Measurements from ENCODE around the gene PCDHGA2. TPM values are rescaled to one million over a fixed set of nuclear protein-coding genes. Genes with fewer than 3 reads are reported as not detected.
"Not testable (repeated sequence)": the region's sequence is repeated elsewhere in the genome, so short reads cannot be mapped to it uniquely, and the experiment has no call there.

The PCDHGA2 gene
- total RNA-seq, 1 experiment from 2014 or later: 0.96 TPM

DNA sequence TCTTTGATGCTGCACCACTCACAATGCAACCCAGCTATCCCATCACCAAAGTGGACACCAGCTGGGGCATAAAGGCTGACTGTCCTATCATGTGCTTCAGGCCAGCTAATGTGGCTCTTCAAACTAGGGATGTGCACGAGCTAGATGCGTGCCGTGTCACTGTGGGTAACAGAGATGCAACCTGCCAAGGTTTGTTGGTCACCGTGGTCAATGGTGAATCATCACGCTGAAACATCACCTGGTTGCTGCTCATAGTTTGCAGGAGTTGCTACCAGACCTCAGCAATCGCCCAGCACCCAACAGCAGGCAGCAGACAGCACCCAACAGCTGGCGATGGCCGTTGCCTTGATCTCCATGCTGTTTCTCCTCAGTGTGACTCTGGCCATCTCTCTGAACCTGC lies 10.3 kb upstream of the PCDHGA2 start (continued):
- TF ChIP-seq, protein P1, sequence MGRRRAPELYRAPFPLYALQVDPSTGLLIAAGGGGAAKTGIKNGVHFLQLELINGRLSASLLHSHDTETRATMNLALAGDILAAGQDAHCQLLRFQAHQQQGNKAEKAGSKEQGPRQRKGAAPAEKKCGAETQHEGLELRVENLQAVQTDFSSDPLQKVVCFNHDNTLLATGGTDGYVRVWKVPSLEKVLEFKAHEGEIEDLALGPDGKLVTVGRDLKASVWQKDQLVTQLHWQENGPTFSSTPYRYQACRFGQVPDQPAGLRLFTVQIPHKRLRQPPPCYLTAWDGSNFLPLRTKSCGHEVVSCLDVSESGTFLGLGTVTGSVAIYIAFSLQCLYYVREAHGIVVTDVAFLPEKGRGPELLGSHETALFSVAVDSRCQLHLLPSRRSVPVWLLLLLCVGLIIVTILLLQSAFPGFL (CRISPR knock-in tag; IDR thresholded peaks at IDR 0.05; ENCODE audit: borderline replicate concordance): no peak
- no peak for TF ChIP-seq GTF2I (CRISPR knock-in tag; conservative IDR thresholded peaks at IDR 0.05)
- TF ChIP-seq TEAD4 (CRISPR knock-in tag; IDR thresholded peaks at IDR 0.05): no peak
- no peak for TF ChIP-seq HMGA2 (CRISPR knock-in tag; IDR thresholded peaks at IDR 0.05)

DNA sequence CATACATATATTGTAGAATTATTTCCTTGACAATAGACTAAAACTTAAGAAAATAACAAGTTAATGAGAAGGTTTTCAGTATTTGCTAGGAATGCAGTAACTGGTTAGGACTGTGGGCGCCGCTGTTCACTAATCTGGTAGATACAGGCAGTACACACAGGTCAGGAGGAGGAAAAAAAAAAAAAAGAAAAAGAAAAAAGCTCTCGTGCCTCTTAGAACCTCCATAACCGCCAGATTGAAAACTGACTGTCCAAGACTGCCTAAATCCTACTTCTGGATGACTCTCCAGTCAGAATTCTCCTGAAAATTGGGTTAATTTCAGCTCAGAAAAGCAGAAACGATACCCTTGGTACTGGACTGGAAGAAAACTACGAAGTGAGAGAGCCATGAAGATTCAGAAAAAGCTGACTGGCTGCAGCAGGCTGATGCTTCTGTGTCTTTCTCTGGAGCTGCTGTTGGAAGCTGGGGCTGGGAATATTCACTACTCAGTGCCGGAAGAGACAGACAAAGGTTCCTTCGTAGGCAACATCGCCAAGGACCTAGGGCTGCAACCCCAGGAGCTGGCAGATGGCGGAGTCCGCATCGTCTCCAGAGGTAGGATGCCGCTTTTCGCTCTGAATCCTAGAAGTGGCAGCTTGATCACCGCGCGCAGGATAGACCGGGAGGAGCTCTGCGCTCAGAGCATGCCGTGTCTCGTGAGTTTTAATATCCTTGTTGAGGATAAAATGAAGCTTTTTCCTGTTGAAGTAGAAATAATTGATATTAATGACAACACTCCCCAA lies 8.1 kb upstream of the PCDHGA2 start, which contains the start of gene PCDHGA1:
TSS of gene PCDHGA1 (plus strand) at position 216 of the 782 bp plus-strand sequence.
- H3K36me3 Mint-ChIP-seq: peaks cover 28% of the 10 kb centered on the region
- CTCF ChIA-PET: interaction anchor here (0.6 to 3.2 kb wide), 34 partner anchors 9 to 233 kb away, joined by 3 to 46 read pairs (median 4); partner anchors contain the start of genes PCDHB10, PCDHB11, PCDHB12 and PCDHB14
- H3K27me3 Mint-ChIP-seq (ENCODE audit: low read depth): peaks cover 12% of the 10 kb centered on the region
- POLR2A ChIA-PET: interaction anchor here (1.0 kb wide), 1 partner anchor 10 kb away, joined by 4 read pairs; the partner anchor contains the start of gene TAF7
- no peak for TF ChIP-seq SOX15 (CRISPR knock-in tag; IDR thresholded peaks at IDR 0.05)
- TF ChIP-seq CTCF (IDR thresholded peaks at IDR 0.05): peak; percentile 33; the same call in 1 of the 2 replicates
- no peak within 1 kb of the TSS for H3K27ac Mint-ChIP-seq
- DNase-seq (ENCODE audit: low spot score): peak; percentile 56
- no peak within 1 kb of the TSS for H3K4me3 Mint-ChIP-seq
- H3K9me3 Mint-ChIP-seq: peaks cover 68% of the 10 kb centered on the region
- peak; percentile 62 for ATAC-seq
- H3K4me1 Mint-ChIP-seq: peaks cover 7% of the 10 kb centered on the region

DNA sequence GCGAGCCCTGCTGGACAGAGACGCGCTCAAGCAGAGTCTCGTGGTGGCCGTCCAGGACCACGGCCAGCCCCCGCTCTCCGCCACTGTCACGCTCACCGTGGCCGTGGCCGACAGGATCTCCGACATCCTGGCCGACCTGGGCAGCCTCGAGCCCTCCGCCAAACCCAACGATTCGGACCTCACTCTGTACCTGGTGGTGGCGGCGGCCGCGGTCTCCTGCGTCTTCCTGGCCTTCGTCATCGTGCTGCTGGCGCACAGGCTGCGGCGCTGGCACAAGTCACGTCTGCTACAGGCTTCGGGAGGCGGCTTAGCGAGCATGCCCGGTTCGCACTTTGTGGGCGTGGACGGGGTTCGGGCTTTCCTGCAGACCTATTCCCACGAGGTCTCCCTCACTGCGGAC lies 6.0 kb upstream of the PCDHGA2 start:
- peaks cover 66% of the 10 kb centered on the region for H3K9me3 Mint-ChIP-seq
- DNase-seq (ENCODE audit: low spot score); H3K4me3 Mint-ChIP-seq; H3K27me3 Mint-ChIP-seq (ENCODE audit: low read depth); H3K4me1 Mint-ChIP-seq; H3K27ac Mint-ChIP-seq; ATAC-seq; POLR2A ChIA-PET: not testable (repeated sequence)
- H3K36me3 Mint-ChIP-seq: peaks cover 25% of the 10 kb centered on the region
- CTCF ChIA-PET: interaction anchor here (3.0 kb wide), 1 partner anchor 11 kb away, joined by 12 read pairs; the partner anchor contains the start of gene PCDHGA3

- H3K27me3 Mint-ChIP-seq (ENCODE audit: low read depth); ATAC-seq; DNase-seq (ENCODE audit: low spot score); H3K27ac Mint-ChIP-seq; POLR2A ChIA-PET; H3K4me1 Mint-ChIP-seq; H3K4me3 Mint-ChIP-seq: not testable (repeated sequence)
- peaks cover 67% of the 10 kb centered on the region for H3K9me3 Mint-ChIP-seq
- CTCF ChIA-PET: interaction anchor here (1.3 to 1.6 kb wide), 2 partner anchors 96 to 217 kb away, joined by 3 read pairs; partner anchors contain the start of gene PCDHB15
- H3K36me3 Mint-ChIP-seq: peaks cover 42% of the 10 kb centered on the region
Measured at GRCh38 chr5:141340781-141341354, 2.3 kb downstream of the PCDHGA2 start.

- no peak for ATAC-seq
- peaks cover 2% of the 10 kb centered on the region; the same call in 1 of the 2 replicates for H3K4me1 Mint-ChIP-seq
- no peak overlapping the region for H3K27ac Mint-ChIP-seq
- peaks cover 54% of the 10 kb centered on the region for H3K36me3 Mint-ChIP-seq
- no peak for DNase-seq (ENCODE audit: low spot score)
- peaks cover 68% of the 10 kb centered on the region for H3K9me3 Mint-ChIP-seq
- ChIA-PET POLR2A (no interaction called here), CTCF (interaction anchor here (1.0 to 4.0 kb wide), 13 partner anchors 9 to 224 kb away, joined by 3 to 22 read pairs (median 7); partner anchors contain the start of genes PCDHB14, PCDHB15, PCDHGA10 and PCDHGA11)
- H3K4me3 Mint-ChIP-seq: no peak overlapping the region
- H3K27me3 Mint-ChIP-seq (ENCODE audit: low read depth): no peaks in the 10 kb centered on the region
- TF ChIP-seq USF2 (CRISPR knock-in tag; IDR thresholded peaks at IDR 0.05) (no peak), ZNF532 (CRISPR knock-in tag; IDR thresholded peaks at IDR 0.05; ENCODE audit: borderline replicate concordance) (no peak), RORB (CRISPR knock-in tag; IDR thresholded peaks at IDR 0.05) (no peak), FOXP4 (CRISPR knock-in tag; IDR thresholded peaks at IDR 0.05) (no peak), NR2C2 (CRISPR knock-in tag; IDR thresholded peaks at IDR 0.05) (no peak), NR1H2 (CRISPR knock-in tag; IDR thresholded peaks at IDR 0.05) (no peak), RELA (CRISPR knock-in tag; IDR thresholded peaks at IDR 0.05; ENCODE audit: borderline replicate concordance) (no peak), FOXP1 (CRISPR knock-in tag; IDR thresholded peaks at IDR 0.05; ENCODE audit: borderline replicate concordance) (no peak), GTF2I (CRISPR knock-in tag; conservative IDR thresholded peaks at IDR 0.05) (no peak)
Measured at GRCh38 chr5:141342773-141343172, 4.2 kb downstream of the PCDHGA2 start.

Measured in WTC11 (cell line).